Measurements from ENCODE around the gene BAZ2B.

BAZ2B gene

DNA sequence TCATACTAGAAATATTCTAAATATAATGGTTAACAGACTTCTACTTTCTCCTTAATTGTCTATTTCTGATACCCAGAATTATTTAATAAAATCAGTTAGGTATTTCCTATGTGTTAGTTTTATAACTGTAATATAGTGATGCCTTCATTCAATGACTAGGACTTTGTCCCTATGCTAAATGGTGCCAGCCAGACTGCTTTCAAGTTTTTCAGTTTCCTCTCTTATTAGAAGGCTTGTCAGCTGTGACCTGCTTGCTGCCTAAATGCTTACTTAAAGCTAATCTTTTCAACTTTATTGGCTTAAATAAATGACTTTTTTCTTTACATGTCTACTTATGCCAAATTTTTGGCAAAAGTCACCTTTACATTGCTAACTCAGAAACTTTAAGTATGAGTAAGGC is 30.7 kb downstream of the BAZ2B start:
- TF ChIP-seq, protein P1, sequence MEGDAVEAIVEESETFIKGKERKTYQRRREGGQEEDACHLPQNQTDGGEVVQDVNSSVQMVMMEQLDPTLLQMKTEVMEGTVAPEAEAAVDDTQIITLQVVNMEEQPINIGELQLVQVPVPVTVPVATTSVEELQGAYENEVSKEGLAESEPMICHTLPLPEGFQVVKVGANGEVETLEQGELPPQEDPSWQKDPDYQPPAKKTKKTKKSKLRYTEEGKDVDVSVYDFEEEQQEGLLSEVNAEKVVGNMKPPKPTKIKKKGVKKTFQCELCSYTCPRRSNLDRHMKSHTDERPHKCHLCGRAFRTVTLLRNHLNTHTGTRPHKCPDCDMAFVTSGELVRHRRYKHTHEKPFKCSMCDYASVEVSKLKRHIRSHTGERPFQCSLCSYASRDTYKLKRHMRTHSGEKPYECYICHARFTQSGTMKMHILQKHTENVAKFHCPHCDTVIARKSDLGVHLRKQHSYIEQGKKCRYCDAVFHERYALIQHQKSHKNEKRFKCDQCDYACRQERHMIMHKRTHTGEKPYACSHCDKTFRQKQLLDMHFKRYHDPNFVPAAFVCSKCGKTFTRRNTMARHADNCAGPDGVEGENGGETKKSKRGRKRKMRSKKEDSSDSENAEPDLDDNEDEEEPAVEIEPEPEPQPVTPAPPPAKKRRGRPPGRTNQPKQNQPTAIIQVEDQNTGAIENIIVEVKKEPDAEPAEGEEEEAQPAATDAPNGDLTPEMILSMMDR (IDR thresholded peaks at IDR 0.05; ENCODE audit: insufficient read depth, low read length, poor library complexity, severe bottlenecking): no peak
- no peaks in the 10 kb centered on the region for H3K27me3 ChIP-seq (replicated peaks; ENCODE audit: control insufficient read depth, insufficient read depth, low read length)
- no peak for DNase-seq (ENCODE audit: extremely low read depth, insufficient read length)
- no peak overlapping the region for H3K4me3 ChIP-seq (replicated peaks; ENCODE audit: low read depth, low read length)
- no peaks in the 10 kb centered on the region for H3K36me3 ChIP-seq (ENCODE audit: control insufficient read depth, insufficient read depth, low read length)

DNA sequence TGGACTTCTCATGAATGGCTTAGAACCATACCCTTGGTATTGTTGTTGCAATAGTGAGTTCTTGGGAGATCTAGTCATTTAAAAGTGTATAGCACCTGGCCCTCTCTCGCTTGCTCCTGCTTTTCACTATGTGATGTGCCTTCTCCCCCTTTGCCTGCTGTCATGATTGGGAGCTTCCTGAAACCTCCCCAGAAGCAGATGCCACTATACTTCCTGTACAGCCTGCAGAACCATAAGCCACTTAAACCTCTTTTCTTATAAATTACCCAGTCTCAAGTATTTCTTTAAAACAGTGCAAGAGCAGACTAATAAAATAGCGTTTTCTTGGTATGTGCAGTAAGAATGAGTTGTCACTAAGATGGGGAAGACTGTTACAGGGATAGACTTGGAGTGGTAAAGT is 31.6 kb downstream of the BAZ2B start:
- no peaks in the 10 kb centered on the region for H3K36me3 ChIP-seq (ENCODE audit: control insufficient read depth, insufficient read depth, low read length)
- no peaks in the 10 kb centered on the region for H3K27me3 ChIP-seq (replicated peaks; ENCODE audit: control insufficient read depth, insufficient read depth, low read length)
- no peak for DNase-seq (ENCODE audit: extremely low read depth, insufficient read length)
- H3K4me3 ChIP-seq (replicated peaks; ENCODE audit: low read depth, low read length): no peak overlapping the region
- TF ChIP-seq, protein P1 (IDR thresholded peaks at IDR 0.05; ENCODE audit: insufficient read depth, low read length, poor library complexity, severe bottlenecking): no peak

DNA sequence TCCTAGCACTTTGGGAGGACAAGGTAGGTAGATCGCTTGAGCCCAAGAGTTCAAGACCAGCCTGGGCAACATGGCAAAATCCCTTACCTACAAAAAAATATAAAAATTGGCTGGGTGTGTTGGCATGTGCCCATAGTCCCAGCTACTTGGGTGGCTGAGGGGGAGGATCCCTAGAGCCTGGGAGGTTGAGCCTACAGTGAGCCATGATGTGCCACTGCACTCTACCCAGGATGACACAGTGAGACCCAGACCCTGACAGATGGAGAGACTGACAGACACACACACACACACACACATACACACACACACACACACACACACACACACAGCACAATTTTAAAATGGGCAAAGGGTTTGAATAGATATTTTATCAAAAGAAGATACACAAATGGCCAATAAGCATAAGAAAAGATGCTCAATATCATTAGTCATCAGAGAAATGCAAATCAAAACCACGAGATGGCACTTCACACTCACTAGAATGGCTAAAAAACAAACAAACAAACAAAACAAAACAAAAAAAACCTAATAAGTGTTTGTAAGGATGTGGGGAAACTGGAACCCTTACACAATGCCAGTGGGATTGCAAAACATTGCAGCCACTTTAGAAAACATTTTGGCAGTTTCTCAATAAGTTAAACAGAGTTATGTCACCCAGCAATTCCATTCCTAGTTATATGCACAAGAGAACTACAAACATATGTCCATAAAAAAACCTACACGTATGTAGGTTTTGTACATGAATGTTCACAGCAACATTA is 42.3 kb downstream of the BAZ2B start:
- DNase-seq (ENCODE audit: extremely low read depth, insufficient read length): no peak
- Histone ChIP-seq H3K27me3 (replicated peaks; ENCODE audit: control insufficient read depth, insufficient read depth, low read length) (no peaks in the 10 kb centered on the region), H3K36me3 (ENCODE audit: control insufficient read depth, insufficient read depth, low read length) (no peaks in the 10 kb centered on the region), H3K4me3 (replicated peaks; ENCODE audit: low read depth, low read length) (no peak overlapping the region)
- TF ChIP-seq, protein P1 (IDR thresholded peaks at IDR 0.05; ENCODE audit: insufficient read depth, low read length, poor library complexity, severe bottlenecking): no peak

DNA sequence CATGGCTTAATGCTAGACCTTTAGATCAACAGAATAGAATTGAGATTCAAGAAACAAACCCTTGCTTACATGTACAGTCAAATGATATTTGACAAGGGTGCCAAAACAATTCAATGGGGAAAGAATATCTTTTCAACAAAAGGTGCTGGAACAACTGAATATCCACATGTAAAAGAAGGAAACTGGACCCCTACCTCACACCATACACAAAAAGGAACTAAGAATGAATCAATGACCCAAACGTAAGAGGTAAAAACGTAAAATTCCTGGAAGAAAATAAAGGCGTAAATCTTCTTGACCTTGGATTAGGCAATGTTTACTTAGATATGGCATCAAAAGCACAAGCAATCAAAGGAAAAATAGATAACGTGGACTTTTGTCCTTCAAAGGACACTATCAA is 43.1 kb downstream of the BAZ2B start:
- no peaks in the 10 kb centered on the region for H3K36me3 ChIP-seq (ENCODE audit: control insufficient read depth, insufficient read depth, low read length)
- no peak for DNase-seq (ENCODE audit: extremely low read depth, insufficient read length)
- TF ChIP-seq, protein P1 (IDR thresholded peaks at IDR 0.05; ENCODE audit: insufficient read depth, low read length, poor library complexity, severe bottlenecking): no peak
- H3K4me3 ChIP-seq (replicated peaks; ENCODE audit: low read depth, low read length): no peak overlapping the region
- H3K27me3 ChIP-seq (replicated peaks; ENCODE audit: control insufficient read depth, insufficient read depth, low read length): no peaks in the 10 kb centered on the region

DNA sequence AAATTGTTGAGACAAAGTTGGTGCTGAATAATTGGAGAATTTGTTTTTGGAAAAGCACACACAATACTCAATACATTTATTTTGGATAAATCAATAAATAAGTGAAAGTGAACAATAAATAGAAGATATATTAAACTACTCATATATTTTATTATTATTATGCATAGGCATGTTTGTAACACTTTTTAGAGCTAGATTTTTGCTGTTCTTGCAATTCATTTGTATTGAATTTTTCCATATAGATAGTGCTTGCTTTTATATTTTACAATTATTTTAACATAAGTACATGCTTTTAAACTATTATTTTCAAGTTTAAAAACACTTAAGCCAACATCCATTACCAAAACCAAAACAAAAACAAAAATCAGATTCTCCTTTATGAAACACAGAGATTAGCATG is 43.9 kb downstream of the BAZ2B start:
- TF ChIP-seq, protein P1 (IDR thresholded peaks at IDR 0.05; ENCODE audit: insufficient read depth, low read length, poor library complexity, severe bottlenecking): no peak
- no peak overlapping the region for H3K4me3 ChIP-seq (replicated peaks; ENCODE audit: low read depth, low read length)
- no peaks in the 10 kb centered on the region for H3K36me3 ChIP-seq (ENCODE audit: control insufficient read depth, insufficient read depth, low read length)
- H3K27me3 ChIP-seq (replicated peaks; ENCODE audit: control insufficient read depth, insufficient read depth, low read length): no peaks in the 10 kb centered on the region
- DNase-seq (ENCODE audit: extremely low read depth, insufficient read length): no peak

All from GM06990 (cell line).